ENCODE results near the gene VAC14.
A peak's percentile ranks its signal among the peaks of the same experiment; 100 is the strongest.

Gene VAC14

GRCh38 chr16:70682239-70683145, 118.5 kb downstream of the VAC14 start:
- Histone ChIP-seq H3K4me1 (ENCODE audit: control insufficient read depth, insufficient read depth, low read length) (peaks cover 13% of the 10 kb centered on the region), H3K9me3 (ENCODE audit: control insufficient read depth, insufficient read depth, low read depth, low read length) (no peaks in the 10 kb centered on the region), H3K4me3 (ENCODE audit: low read depth, low read length) (no peak overlapping the region), H3K36me3 (ENCODE audit: control insufficient read depth in 2 of 2, insufficient read depth in 1 of 2, low read length in 2 of 2) (peaks cover 0 to 46% of the 10 kb centered on the region in 2 experiments; a peak in 2 of 3 replicates), H3K27ac (ENCODE audit: extremely low read depth, low read depth, low read length) (no peak overlapping the region)
- POLR2A ChIA-PET, result interaction anchor here (0.6 kb wide), 1 partner anchor 923 kb away, joined by 3 read pairs; no protein-coding TSS in a partner anchor
- peak; percentile 58 for TF ChIP-seq PRDM10 (tag by site-specific recombination; IDR thresholded peaks at IDR 0.05)
- TF ChIP-seq ZSCAN4 (tag by site-specific recombination; IDR thresholded peaks at IDR 0.05), result no peak
- CTCF ChIA-PET, result no interaction called here

GRCh38 chr16:70681382-70682238, 119.3 kb downstream of the VAC14 start:
- no peak overlapping the region for H3K4me3 ChIP-seq (ENCODE audit: low read depth, low read length)
- no peak overlapping the region for H3K27ac ChIP-seq (ENCODE audit: extremely low read depth, low read depth, low read length)
- H3K4me1 ChIP-seq (ENCODE audit: control insufficient read depth, insufficient read depth, low read length), result peaks cover 9% of the 10 kb centered on the region; the same call in 1 of the 2 replicates
- TF ChIP-seq ZNF664 (tag by site-specific recombination; IDR thresholded peaks at IDR 0.05), result no peak
- no peak for TF ChIP-seq ZNF341 (tag by site-specific recombination; IDR thresholded peaks at IDR 0.05; ENCODE audit: low read depth)
- no peak for TF ChIP-seq ZNF529 (tag by site-specific recombination; IDR thresholded peaks at IDR 0.05; ENCODE audit: insufficient replicate concordance)
- TF ChIP-seq ZNF510 (tag by site-specific recombination; IDR thresholded peaks at IDR 0.05; ENCODE audit: insufficient replicate concordance), result no peak
- 0 out of 2 replicates have a peak, but pooled peaks have one; percentile 64 for TF ChIP-seq ZXDB (tag by site-specific recombination; IDR thresholded peaks at IDR 0.05)
- ChIA-PET CTCF (no interaction called here), POLR2A (no interaction called here)
- H3K36me3 ChIP-seq (ENCODE audit: control insufficient read depth in 2 of 2, insufficient read depth in 1 of 2, low read length in 2 of 2), result peaks cover 0 to 54% of the 10 kb centered on the region in 2 experiments; a peak in 2 of 3 replicates
- H3K9me3 ChIP-seq (ENCODE audit: control insufficient read depth, insufficient read depth, low read depth, low read length), result no peaks in the 10 kb centered on the region

GRCh38 chr16:70680495-70681381, 120.2 kb downstream of the VAC14 start:
- CTCF ChIA-PET, result no interaction called here
- H3K9me3 ChIP-seq (ENCODE audit: control insufficient read depth, insufficient read depth, low read depth, low read length), result no peaks in the 10 kb centered on the region
- POLR2A ChIA-PET, result no interaction called here

More at GRCh38 chr16:70680495-70681381, 120.2 kb downstream of the VAC14 start:
- TF ChIP-seq ZEB2 (tag by site-specific recombination; IDR thresholded peaks at IDR 0.05) (no peak), ZNF580 (tag by site-specific recombination; IDR thresholded peaks at IDR 0.05) (peak; percentile 52; the same call in 1 of the 2 replicates)
- H3K27ac ChIP-seq (ENCODE audit: extremely low read depth, low read depth, low read length), result no peak overlapping the region
- no peak overlapping the region for H3K4me3 ChIP-seq (ENCODE audit: low read depth, low read length)
- H3K36me3 ChIP-seq (ENCODE audit: control insufficient read depth in 2 of 2, insufficient read depth in 1 of 2, low read length in 2 of 2), result peaks cover 0 to 62% of the 10 kb centered on the region in 2 experiments; a peak in 2 of 3 replicates
- peaks cover 5% of the 10 kb centered on the region; the same call in 1 of the 2 replicates for H3K4me1 ChIP-seq (ENCODE audit: control insufficient read depth, insufficient read depth, low read length)

Data from HEK293 (cell line).